NCI-H1417 (cell line): ENCODE data around the gene MACROH2A1.

Source experiments
- DNase-seq, 3 experiments: peaks; one replicate each; lab custom pipeline; 2025; lab: John Stamatoyannopoulos, UW

The MACROH2A1 gene

DNA sequence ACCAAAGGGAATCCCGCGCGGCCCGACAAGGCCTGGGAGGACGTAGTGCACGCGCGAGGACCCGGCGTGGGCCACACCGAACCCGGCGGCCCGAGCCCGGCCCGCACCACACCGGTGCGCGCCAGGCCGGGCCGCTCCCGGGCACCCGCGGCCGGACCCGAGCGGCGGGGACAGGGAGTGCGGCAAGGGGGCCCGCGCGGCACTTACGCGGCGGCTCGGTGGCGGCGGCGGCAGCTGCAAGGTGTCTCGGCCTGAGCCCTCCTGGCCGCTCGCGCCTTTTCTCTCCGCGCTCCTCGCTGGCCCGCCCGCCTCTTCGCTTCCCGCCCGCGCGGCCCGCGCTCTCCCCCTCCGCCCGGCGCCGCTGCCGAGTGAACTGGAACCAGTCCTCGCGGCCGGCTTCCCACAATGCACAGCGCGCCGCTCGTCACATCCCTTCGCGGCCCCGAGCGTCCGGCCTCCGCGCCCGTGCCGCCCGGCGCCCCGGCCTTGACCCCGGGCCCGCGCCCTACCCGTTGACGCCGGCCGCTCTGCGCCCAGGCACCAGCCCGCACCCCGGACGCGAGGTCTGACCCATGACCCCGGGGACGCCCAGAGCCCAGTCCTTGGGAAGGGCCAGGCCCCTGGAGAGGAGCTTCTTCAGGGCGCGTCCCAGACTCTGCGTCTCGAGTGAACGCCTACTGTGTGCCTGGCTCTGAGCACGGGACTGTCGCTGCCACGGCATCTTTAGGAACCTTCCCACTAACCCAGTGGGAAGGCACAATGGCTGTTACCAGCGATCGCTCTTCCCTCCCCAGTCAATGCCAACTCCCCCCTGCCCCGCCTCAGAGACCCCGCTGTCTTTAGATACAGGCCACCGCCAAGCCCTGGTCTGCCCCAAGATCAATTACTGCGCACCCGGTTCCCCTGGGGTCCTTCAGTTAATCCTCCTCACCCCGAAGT is at the start of gene MACROH2A1:
TSS of gene MACROH2A1 (minus strand) at position 377 of the 939 bp plus-strand sequence. CDS start 10,138 bp downstream, outside the sequence.
- peak; percentile 79 to 81 (median 80) for DNase-seq

DNA sequence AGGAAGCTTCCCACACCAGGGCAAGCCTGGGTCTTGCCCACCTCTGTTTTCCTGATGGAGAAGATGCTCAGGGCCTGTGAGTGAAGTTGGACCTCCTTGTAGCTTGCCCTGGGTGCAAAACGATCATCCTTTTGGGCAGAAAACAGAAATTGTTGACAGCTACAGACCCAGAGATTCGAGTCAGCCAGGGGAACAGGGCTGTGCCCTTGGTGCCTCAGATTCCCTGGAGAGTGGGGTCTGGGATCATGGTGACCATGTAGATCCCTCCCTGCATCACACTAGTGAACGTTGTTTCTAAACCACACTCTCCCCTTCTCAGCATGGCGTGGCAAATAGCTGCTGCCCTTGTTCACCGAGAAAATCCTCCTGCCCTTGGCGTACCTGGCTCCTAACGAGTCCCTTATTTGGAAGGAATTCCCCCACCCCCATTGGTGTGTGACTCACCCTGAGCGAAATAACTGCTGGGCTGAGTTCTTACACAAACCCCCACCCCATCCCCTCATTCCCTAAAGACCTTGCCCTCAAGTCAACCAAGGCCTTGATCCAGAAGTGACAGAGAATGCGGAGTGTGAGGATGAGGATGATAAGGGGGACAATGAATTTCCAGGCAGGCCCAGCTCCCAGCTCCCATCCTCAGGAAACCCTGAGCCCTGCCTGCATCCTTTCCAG is 49.2 kb upstream of the MACROH2A1 start:
- DNase-seq: no peak

DNA sequence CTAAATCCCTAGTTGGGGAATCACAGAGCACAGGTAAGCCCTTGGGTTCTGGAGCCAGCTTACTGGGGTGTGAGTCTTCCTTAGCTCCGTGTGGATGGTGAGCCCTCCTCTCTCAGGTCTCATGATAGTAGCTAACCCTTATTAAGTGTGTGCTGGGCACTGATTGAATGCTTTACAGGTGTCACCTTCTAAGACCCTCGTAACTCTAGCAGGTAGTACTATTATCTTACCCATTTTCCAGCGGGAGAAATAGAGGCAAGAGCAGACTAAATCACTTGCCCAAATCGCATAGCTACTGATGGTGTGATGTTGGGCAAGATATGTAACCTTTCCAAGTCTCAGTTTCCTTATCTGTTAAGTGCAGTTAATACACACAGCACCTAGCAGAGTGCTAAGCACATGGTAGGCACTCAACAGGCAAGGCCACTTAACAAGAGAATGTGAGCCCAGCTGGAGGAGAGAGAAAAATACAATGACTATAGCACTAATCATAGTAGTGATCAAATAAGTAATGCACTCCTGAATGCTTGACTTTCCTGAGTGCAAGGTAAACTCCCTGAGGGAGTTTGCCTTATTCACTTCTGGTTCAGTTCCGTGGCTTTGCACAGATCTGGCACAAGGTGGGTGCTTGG is 48.4 kb upstream of the MACROH2A1 start, which contains the start of gene DCANP1:
TSS of gene DCANP1 (minus strand) at position 51 of the 632 bp plus-strand sequence. CDS start 240 bp downstream, outside the sequence.
- peak in 2 of 3 experiments; percentile 6 to 44 for DNase-seq

DNA sequence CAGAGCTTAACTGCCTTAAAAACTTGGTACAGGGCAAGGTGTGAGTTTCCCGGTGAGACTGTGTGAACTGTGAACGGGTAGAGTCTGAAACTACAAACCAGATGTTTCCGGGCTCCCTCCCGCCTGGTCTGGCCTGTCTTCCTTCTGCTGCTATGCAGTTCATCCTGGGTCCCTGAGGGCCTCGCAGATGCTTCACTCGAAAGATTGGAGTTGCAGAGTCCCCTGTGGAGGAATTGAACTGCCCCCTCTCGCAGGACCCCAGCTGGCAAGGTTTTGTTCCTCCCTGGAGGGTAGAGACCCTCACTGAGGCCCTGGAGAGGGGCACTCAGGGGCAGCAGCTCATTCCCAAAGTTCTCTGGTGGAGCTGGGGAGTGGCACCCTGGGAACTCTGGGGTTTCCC is 47.6 kb upstream of the MACROH2A1 start:
- no peak for DNase-seq

DNA sequence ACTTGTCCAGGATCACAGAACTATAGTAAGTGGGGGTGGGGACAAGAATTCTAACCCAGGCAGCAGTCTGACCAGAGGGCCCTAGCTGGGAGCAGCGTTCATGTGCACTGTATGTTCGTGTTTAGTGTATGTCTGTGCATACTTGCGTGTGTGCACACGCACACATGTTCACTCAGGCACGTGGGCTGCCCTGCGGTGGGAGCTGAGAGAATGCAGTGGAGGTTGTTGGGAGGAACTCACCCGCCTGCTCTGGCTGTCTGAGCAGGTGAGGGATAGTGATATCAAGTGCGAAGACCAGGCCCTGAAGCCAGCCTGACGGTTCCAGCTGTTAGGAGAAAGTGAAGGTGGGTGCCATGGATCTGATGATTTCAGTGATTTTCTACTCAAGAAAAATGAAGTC is 47.2 kb upstream of the MACROH2A1 start:
- DNase-seq: no peak

DNA sequence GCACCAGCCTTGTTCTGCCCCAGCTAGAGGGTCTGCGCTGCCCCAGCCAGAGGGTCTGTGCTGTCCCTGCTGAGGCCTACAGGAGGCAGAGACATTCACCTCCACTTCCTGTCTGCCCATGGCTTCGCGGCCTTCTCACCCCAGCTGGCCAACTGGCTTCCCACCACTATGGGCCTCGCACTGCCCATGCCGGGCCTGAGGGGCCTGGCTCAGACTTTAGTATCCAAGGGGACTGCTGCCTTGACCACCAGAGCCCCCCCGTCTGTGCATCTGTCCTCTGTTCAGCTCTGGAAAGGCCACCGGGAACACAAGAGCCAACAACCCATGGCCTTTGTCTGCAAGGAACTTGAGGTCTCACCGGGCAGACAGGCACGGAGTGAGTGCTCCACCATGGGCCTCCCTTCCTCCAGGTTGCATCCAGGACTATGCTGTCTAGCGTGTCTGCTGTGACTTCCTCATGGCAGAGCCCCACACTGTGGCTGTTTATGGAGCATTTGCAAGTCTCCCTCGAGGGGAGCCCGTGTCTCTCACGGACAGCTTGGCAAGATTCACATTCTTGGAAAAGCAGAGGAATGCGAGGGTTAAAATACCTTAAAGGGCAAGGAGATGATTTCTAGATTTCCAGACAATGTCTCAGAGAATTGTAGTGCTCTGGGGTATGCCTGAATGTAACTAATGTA is 46.4 kb upstream of the MACROH2A1 start:
- no peak for DNase-seq

DNA sequence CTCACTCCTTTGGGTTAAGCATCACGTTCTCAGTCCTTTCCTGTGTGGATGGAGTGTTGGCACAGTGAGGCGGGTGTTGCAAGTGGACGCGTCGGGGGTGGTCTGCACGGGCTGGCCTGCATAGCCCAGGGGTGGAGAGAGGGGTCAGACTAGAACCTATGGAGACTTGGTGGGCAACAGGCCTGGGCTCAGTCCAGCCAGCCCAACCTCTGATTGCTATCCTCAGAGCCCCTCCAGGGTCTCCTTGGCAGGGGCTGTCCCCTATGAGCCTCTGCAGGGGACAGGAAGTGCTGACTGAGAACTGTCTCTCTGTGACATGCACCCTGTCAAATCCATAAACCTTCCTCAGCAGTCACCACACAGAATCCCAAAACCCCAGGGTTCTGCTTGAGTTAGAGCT is 45.9 kb upstream of the MACROH2A1 start:
- no peak for DNase-seq

DNA sequence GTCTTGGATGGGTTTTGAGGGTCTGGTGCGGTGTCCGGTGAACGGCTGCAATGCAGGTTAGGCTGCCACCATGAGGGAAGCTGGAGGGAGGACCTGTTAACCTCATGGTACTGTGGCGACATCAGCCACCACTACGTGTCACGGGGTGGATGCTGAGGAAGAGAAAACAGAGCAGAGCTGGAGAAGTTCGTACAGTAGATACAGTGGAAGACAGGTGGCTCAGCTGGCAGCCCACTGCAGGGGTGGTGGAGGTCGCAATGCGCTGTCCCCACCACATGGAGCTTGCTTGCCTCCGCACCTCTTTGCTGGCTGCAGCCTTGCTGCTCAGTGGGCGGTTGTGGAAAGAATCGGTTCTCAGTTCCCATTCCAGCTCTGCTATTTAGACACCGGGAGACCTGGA is 45.3 kb upstream of the MACROH2A1 start:
- DNase-seq: no peak

DNA sequence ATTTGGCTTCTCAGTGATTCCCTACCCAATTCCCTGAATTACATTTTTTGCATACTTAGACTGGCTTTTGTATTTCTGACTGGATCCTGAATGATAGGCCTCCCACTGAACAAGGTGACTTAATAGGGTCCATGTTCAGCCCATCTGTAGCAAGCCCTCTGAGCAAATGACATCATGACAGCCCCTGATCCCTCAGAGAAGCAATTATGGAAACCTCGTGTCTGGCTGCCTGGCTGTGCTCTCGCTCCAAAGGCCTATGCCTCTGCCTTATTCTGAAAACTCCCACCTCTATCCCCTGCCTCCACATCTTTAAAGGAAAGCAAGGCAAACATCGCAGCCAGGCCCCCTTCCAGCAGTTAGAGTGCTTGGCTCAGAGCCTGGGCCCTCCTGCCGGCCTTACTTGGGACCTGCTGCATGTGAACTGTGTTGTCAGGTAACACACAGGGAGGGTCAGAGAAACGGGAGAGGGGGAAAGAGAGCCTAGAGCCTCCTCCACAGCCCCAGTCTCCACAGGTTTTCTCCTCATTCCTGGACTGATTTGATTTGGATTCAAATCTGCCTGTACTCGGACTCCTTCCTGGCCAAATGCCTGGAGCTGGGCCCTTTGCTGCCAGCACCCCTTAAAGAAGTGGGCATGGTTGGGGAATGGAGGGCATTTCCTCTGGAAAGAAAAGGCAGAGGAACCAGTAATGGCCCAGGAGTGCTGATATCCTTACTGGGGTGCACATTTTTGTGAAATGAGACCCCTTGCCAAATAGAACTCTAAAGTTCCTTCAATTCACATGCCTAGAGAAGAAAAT is 44.3 kb upstream of the MACROH2A1 start:
- no peak for DNase-seq

DNA sequence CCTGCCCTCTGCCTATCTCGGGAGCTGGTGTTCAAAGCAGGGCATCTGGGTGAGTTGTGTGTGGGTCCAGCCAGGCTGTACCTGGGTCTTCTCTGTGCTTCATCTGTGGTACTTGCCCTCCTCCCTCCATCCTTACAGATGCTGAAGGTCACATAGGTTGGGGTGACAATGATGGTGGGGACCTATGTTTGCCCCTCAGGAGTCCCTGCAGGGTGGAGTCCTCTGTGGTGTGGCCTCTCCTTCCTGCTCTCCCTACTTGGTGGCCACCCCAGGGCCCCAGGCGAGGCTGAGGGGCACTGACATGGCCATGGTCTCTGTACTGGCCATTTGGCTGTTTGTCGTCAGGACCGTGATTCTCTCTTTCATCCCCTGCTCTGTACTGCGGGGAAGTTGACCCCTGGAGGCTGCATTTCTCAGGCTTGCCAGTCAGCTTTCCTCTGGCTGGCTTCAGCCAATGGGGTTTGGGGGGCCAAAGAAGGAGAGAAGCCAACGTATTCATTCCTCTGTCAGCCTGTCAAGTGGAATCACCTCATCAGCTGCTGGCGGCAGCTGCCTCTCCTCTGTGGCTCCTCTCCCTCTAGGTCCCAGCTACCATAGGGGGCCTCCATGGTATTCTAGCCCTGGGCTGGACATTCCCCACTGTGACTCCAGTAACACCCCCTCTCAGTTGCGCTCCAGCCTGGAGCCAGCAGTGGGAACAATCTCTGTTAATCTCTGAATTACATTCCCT is 43.6 kb upstream of the MACROH2A1 start:
- no peak for DNase-seq

DNA sequence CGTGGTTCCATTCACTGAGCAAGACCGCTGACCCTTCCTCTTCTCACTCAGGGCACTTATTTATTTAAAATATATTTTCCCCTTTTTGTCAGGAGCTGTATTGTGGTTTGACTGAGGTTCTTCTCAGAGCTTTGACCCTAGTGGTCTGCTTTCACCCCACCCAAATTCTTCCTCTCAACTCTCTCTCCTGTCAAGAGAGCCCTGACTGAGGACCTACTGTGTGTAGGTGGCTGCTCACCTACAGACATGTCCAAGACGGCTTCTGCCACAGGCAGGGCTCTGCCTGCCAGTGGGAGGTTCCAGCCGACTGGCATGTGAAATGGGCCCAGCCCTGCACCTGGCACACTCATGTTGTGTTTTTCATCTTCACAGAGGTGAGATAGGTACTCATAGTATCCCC is 42.9 kb upstream of the MACROH2A1 start:
- no peak for DNase-seq

DNA sequence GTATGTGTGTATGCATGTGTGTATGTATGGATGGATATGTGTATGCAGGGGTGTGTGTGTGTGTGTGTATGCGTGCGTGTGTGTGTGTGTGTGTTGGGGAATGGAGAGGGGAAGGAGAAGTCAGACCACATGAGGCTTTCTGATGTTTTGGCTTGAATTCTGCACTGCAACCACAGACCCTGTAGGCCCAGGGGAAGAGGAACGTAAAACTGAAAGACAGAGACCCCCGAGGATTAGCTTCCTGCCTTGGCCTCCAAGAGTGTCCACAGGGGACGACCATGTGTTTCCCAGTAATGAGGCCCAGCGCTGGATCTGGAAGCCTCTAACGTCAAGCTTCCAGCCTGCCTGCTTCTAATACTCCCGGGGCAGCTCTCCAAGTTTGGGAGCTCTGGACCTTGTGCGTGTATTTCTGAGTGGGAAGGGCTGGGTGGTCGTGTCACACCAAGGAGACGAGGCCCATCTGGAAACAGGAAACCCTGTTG is 42.4 kb upstream of the MACROH2A1 start:
- DNase-seq: no peak

DNA sequence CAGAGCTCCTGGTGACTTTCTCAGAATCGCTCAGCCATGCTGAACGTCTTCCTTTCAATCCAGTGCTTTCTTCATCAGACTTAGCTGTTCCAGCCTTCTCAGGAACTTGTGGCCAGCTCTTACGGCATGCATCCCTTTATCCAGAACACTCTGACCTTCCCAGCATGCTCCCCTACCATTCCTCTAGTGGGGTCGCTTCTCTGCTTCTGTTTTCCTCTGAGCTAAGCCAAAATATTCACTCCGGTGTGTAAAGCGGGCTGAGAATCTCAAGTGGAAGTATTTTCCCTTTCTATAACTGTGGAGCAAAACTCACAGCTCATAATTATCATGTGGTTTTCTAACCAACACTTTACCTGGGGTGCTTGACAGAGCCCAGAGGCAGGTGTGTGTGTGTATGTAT is 41.9 kb upstream of the MACROH2A1 start:
- no peak for DNase-seq

DNA sequence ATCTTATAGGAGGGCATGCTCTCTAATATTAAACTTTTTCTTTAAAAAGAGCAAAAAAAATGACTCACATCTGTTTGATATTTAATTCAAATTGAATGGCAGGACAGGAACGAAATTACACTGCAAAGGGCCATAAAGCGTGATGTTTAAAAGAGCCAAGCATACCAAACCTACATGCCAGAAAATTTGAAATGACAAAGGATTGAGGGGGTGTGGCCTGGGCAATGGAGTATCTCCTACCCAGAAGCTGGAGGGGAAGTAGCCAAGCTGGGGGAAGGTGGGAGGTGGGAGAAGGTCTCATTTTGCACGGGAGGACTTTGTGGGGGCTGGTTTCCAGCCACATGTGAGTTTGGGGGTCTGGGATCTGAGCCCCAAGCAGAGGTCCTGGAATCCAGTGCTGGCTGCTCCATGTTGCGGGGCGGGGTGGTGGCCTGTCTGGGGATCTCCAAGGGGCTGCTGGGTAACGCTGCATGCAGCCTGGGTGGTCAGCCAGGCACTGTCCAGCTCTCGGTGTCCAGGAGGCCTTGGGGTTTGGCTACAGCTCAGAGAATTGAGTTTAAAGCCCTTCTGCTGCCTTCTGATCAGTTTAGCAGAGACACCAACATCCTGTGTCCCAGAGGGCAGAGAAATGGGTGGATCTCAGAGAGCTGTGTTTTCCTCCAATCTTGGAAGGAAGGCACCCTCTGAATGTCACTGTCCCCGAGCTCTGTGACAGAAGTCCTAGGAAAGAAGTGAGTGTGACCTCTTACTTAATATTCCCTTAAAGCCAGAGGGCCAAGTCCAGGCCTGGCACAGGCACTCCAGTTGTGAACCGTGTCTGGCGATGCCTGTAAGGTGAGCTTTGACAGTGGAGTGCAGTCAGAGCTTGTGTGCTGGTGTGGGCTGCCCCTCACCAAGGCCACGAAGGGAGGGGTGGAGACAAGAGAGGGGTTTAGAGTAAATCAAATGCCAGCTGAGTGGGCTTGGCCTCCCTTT is 40.5 kb upstream of the MACROH2A1 start:
- no peak for DNase-seq

DNA sequence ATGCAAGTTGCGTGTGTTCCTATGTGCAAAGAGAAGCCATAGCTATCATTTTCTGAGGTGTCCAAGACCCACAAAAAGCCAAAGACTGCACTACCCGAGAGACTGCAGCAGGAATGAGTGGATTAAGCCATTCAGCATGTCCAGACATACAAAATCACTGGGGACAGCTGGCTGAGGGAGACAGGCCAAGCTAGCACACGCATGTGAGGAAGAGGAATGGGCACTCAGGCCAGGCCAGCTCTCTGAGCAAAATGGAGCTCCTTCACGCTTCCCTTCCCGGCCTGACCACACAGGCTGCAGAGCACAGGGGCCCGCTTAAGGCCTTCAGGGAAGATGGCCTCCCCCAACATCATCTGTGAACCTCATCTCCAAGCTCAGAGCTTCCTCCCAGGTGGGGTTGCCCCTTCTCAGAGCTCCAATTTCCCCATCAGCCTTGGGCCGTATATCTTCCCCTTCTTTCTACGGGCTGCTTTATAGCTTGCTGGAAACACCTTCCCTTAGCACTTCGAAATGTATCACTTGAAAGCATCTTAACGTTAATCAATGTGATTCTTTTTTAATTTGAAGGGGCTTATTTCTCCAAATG is 39.7 kb upstream of the MACROH2A1 start:
- DNase-seq: no peak

DNA sequence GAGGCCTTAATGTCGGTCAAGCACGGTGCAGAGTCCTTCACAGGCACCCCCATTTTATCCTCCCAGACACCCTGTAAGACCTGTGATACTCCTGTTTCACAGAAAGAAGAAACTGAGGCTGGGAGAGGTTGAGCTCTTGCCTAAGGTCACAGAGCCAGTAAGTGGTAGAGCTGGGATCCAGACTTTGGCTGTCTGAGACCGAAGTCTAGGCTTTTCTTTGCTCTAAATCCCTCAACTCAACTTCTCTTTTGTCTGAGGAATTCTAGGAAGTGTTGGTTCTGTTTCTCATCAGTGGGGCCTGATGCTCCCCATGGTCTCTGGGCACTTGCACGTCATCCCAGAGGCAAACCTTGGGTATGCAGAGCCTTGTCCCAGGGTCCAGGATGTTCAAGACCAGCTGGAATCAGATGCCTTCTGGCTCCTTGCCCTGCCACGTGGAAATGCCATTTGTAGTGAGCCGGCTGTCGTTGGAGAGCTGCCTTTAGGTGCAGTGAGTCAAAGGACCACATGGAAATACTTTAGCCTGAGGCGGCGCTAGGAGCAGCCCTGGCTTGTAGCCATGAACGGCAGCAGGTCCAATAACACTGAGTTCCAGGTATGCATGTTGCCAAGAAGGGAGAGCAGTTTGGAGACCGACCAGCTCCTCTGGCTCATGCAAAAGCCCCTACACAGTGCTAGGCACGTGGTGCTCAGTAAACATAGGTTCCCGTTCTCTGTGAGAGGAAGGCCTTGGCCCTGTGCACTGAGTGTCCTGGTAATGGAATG is 38.9 kb upstream of the MACROH2A1 start:
- DNase-seq: no peak

DNA sequence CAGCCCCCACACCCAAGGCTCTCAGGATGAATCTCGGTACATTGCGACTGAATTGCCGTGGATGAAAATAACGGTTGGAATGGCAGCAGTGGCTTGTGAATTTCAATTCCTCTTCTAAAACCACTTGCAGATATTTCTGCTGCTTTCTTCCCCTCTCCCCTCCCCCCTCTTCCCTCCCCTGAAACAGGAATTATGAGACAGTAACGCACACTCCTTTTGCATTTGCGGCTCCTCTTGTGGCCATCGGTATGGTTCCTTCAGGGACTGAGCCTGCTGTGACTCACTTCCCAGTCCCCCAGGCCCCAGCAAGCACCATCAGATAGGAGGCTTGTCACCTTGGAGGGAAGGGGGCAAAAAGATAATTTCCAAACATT is 38.4 kb upstream of the MACROH2A1 start:
- no peak for DNase-seq

DNA sequence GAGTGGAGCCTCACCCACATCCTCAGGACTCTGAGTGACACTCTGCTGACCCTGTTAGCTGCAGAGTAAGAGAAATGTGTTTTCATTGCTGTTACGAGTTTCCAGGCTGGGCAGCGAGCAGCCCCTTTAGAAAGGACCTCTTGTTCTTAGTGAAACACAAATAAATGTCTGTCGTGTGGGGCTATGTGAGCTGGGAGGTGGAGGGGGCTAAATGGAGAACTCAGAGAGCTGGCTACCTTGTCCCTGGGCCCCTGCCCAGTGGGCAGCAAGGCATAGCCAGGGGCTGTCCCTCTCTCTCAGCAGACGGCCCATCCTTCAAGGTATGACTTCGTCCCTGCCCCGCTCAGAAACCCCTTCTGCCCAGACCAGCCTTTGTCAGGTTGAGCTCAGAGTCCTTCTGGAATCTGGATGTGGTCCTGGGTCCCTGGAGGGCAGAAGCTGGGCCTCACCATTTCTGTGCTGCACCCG is 38.0 kb upstream of the MACROH2A1 start:
- no peak for DNase-seq
